GM21526 (cell line): ENCODE measurements around the gene MSL3B.
A peak's percentile ranks its signal among the peaks of the same experiment; 100 is the strongest.
"Not testable (repeated sequence)": the region's sequence is repeated elsewhere in the genome, so short reads cannot be mapped to it uniquely, and the experiment has no call there.

ENCODE experiments used
- ATAC-seq: cut with Tn5 transposase; IDR thresholded peaks from one replicate; pipeline ENCODE4 v1.9.1; 2021; ENCODE audit warnings: moderate library complexity; ENCODE audit not compliant: unreplicated experiment, low FRiP score

MSL3B gene

GRCh38 chr2:233867993-233868532, at the start of gene MSL3B:
Gene MSL3B (minus strand): TSS chr2:233868386.
- ATAC-seq: no peak

GRCh38 chr2:233917116-233917515, 48.9 kb upstream of the MSL3B start, which contains the start of gene TRPM8:
Gene TRPM8 (plus strand): TSS chr2:233917373. CDS start chr2:233926538, 9,165 bp downstream.
- no peak for ATAC-seq

GRCh38 chr2:233915128-233915527, 46.9 kb upstream of the MSL3B start:
- no peak for ATAC-seq

GRCh38 chr2:233912691-233913423, 44.7 kb upstream of the MSL3B start:
- ATAC-seq: no peak

DNA sequence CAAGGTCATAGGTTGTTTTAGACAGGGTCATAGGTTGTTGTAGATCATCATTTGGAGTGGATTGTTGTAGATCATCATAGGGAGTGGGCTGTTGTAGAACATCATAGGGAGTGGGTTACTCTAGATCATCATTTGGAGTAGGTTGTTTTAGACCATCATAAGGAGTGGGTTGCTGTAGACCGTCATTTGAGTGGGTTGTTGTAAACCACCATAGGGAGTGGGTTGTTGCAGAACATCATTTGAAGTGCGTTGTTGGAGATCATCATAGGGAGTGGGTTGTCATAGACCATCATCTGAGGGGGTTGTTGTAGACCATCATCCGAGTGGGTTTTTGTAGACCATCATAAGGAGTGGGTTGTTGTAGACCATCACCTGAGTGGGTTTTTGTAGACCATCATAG, 39.4 kb upstream of the MSL3B start:
- ATAC-seq: no peak

DNA sequence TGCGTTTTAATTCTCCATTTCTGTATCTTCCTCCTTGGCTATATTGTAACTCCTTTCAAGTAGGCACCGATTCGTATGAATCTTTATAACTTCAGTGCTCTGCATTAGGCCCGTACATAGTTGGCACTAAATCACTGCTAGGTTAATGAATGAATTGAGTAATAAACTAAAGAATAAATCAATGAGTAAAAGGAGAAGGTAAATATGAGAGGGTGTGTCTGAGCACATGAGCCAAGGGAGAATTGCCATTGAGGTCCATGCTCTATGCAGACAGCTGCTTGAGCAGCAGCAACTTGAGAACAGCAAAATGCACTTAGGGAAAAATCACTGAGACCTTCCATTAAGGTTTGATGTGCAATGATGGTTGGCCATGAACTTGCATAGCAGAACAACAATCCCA, 37.8 kb upstream of the MSL3B start:
- no peak for ATAC-seq

- ATAC-seq: no peak
These were observed 33.7 kb upstream of the MSL3B start for GRCh38 chr2:233901884-233902283.

GRCh38 chr2:233901367-233901766, 33.2 kb upstream of the MSL3B start:
- ATAC-seq: no peak

GRCh38 chr2:233896253-233896652, 28.1 kb upstream of the MSL3B start:
- ATAC-seq: not testable (repeated sequence)

- ATAC-seq: no peak
These were observed 24.6 kb upstream of the MSL3B start for GRCh38 chr2:233892793-233893192.

DNA sequence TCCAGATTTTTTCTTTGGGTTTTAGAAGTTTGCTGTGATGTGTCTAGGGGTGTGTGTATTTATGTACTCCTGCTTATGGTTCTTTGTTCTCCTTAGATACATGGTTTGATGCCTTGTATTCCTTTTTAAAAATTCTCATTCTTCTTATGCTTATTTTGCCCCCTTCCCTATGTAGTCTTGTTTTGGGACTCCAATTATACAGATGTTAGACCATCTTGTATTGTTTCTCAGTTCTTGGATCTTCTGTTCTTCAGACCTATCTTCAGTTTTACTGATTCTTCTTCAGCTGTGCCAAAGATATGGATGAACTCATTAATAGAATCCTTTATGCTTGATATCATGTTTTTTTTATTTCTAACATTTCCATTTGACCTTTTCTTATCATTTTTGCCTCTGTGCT, 14.2 kb upstream of the MSL3B start:
- no peak for ATAC-seq

DNA sequence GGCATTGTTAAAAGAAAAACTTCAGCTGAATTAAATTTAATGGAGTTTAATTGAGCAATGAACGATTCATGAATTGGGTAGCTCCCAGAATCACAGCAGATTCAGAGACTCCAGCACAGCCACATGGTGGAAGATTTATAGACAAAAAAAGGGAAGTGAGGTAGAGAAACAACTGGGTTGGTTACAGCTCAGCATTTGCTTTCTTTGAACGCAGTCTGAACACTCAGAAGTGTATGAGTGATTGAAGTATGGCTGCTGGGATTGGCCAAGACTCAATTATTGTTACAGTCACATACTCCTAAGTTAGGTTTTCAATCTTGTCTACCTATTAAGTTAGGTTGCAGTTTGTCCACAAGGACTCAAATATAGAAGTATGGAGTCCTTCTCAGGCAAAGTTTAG, 3.9 kb upstream of the MSL3B start:
- ATAC-seq: not testable (repeated sequence)

DNA sequence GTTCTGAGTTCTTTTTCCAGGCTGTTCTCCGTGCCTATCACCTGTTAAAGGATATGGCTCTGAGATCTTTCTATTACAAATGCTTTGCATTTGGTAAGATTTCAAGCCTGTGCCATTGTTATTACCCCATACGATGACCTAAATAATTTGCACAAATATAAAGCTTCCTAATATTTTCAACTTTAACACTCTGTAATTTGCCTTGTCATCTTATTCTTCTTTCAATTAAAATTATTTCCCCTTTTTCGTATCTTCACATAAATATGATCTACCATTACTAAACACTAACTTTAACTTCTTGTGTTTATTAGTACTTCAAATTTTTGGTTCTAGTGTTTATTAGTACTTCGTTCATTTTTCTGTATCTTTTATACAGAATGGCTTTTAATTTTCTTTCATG, 3.2 kb upstream of the MSL3B start:
- ATAC-seq: no peak

- ATAC-seq: no peak
These were observed 1.7 kb downstream of the MSL3B start for GRCh38 chr2:233866479-233866878.

GRCh38 chr2:233865838-233866237, 2.3 kb downstream of the MSL3B start:
- no peak for ATAC-seq

- no peak for ATAC-seq
These were observed 5.9 kb downstream of the MSL3B start for GRCh38 chr2:233862261-233862768.

DNA sequence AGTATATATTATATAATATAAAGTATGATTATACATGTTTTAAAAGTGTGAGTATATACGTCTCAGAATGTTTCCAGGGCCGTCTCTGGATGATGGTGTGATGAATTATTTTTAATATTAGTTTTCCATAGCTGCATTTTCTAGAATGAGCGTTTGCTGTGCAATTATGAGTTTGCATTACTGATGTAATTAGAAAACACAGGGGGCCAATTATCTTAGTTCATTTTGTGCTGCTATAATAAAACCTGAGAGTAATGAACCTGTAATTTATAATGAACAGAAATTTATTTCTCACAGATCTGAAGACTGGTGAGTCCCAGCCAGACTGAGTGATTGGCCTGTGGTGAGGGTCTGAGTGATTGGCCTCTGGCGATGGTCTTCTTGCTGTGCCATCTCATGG, 9.9 kb downstream of the MSL3B start:
- ATAC-seq: no peak

GRCh38 chr2:233857511-233858141, 10.6 kb downstream of the MSL3B start:
- ATAC-seq: no peak

DNA sequence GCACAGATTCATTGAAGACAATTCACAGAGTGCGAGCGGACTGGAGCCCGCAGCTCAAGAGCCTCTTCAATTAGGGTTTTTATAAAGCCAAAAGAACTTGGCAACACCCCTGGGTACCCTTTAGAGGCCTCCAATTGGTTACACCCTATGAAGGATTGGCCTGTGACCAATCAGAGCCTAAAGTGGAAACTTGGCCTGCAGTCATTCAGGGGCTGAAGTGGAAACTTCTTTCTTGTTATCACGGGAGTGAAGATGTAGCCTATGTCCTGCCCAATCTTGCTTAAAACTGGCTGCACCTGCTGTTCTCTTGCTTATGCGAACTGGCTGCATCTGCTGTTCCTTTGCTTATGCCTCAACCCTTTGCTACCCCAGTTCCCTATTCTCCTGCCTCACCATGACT, 12.0 kb downstream of the MSL3B start:
- ATAC-seq: no peak

GRCh38 chr2:233855345-233855744, 12.8 kb downstream of the MSL3B start:
- ATAC-seq: no peak

DNA sequence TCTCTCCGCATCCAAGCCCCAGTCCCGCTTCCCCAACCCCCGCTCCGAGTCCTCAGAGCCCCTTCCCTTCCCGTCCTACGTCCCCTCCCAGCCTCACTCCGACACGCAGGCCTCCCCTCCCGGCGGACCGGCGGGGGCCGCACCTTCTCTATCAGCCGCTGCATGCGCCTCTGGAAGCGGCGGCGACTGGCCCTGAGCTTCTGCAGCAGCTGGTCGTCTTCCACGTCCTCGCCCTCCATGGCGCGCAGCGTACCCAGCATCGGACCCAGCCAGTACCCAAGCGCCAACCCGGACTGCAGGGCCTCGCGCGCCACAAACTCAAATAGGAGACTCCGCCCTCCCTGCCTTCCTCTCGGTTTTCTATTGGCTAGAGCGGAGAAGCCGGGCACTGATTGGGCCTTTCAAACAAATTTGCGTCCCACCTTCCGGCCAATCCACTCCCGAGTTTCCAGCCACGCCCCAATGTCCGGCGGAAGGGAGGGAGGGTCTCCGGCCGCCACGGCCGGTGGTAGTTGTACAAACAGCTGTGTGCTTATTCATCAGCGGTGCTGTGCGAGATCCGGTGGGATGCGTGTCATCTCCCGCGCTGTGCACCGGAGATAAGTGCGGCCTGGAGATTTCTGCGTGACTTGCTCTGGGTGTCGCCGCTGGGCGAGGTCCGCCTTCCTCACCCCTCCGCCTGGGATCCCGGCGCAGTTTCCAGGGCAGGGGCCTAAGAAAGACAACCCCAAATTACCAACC, 13.8 kb downstream of the MSL3B start, which contains the start of gene HJURP:
TSS of gene HJURP (minus strand) at position 295 of the 741 bp plus-strand sequence. CDS start at position 260, 35 bp downstream.
- ATAC-seq: peak; percentile 95
